Natural killer cell (primary cell): ENCODE results near the gene TMEM91. TPM values are rescaled to one million over a fixed set of nuclear protein-coding genes. Genes with fewer than 3 reads are reported as not detected.
"Not testable (repeated sequence)": the region's sequence is repeated elsewhere in the genome, so short reads cannot be mapped to it uniquely, and the experiment has no call there.

ENCODE experiments used
- ATAC-seq, 3 donors: fragments of 150-1000 bp in 2 of 3; fragments of 200-7000 bp in 1 of 3; cut with Tn5 transposase; 1 replicate in 1 of 3; 2 replicates in 2 of 3; pipeline ENCODE4 v1.10.0; 2021; ENCODE audit warnings: mild to moderate bottlenecking in 2 of 3, moderate library complexity in 2 of 3
- DNase-seq, 2 donors: peaks; one replicate each; pipeline versions ENCODE4 v3.0.0 to v3.0.0-alpha.2; 2013 to 2021; ENCODE audit warnings: mixed read lengths in 1 of 2
- H3K27ac ChIP-seq: one replicate; pipeline ENCODE4 v1.5.1; 2013; ENCODE audit warnings: mild to moderate bottlenecking, low read length
- H3K27me3 ChIP-seq: one replicate; pipeline ENCODE4 v1.6.1; 2013; ENCODE audit warnings: low read length; ENCODE audit not compliant: control insufficient read depth, insufficient read depth
- H3K36me3 ChIP-seq: one replicate; pipeline ENCODE4 v1.6.1; 2013; ENCODE audit warnings: low read length; ENCODE audit not compliant: control insufficient read depth, insufficient read depth
- H3K4me1 ChIP-seq: one replicate; pipeline ENCODE4 v1.6.1; 2013; ENCODE audit warnings: low read length; ENCODE audit not compliant: control insufficient read depth, insufficient read depth
- H3K4me3 ChIP-seq: one replicate; pipeline ENCODE4 v1.5.1; 2013; ENCODE audit warnings: low read length
- H3K9me3 ChIP-seq: one replicate; pipeline ENCODE4 v1.6.1; 2013; ENCODE audit warnings: low read length; ENCODE audit not compliant: control insufficient read depth, insufficient read depth
- H3K27ac Mint-ChIP-seq, 2 donors: one replicate each; pipeline ENCODE4 v1.8.0; 2022; ENCODE audit warnings: mild to moderate bottlenecking in 2 of 2, mixed read lengths in 2 of 2, moderate library complexity in 1 of 2
- H3K27me3 Mint-ChIP-seq, 2 donors: one replicate each; pipeline ENCODE4 v1.8.0; 2022; ENCODE audit warnings: low read depth in 2 of 2, mixed read lengths in 2 of 2
- H3K36me3 Mint-ChIP-seq: one replicate; pipeline ENCODE4 v1.8.0; 2022; ENCODE audit warnings: mixed read lengths
- H3K4me1 Mint-ChIP-seq, 2 donors: one replicate each; pipeline ENCODE4 v1.8.0; 2022; ENCODE audit warnings: mixed read lengths in 2 of 2
- H3K4me3 Mint-ChIP-seq: one replicate; pipeline ENCODE4 v1.8.0; 2022; ENCODE audit warnings: mild to moderate bottlenecking, moderate library complexity, mixed read lengths
- H3K9me3 Mint-ChIP-seq, 2 donors: one replicate each; pipeline ENCODE4 v1.8.0; 2022; ENCODE audit warnings: mixed read lengths in 2 of 2
- CTCF ChIP-seq: fragments of 200-600 bp; IDR thresholded peaks from one replicate; pipeline ENCODE4 v1.8.0; 2022; ENCODE audit warnings: antibody characterized with exemption
- WGBS: methylation state at CpG from one replicate; pipeline ENCODE4 v1.1.7; 2013; ENCODE audit warnings: missing lambda C conversion rate; ENCODE audit not compliant: insufficient coverage; 5-methylcytosine and 5-hydroxymethylcytosine counted together
- intact Hi-C: fragments of 100-400 bp; cut with micrococcal nuclease; formaldehyde crosslinking; loops from one replicate; pipeline ENCODE4 v1.14.2; 2022
- total RNA-seq, 4 donors: library from RNA; stranded (reverse); fragments of 120-200 nt in 1 of 4; gene quantifications; one replicate each; pipeline versions ENCODE4 v1.2.3 to v1.2.4, GENCODE V29; 2013 to 2022

The TMEM91 gene
- total RNA-seq, 3 donors from 2014 or later (not counting 1 experiment from before 2014, with no cell fraction given), result 13.6 to 22.8 (median 20.8) TPM

GRCh38 chr19:41372501-41372900 is 3.8 kb upstream of the TMEM91 start:
- Mint-ChIP-seq H3K27ac (no peak overlapping the region), H3K4me3 (no peak overlapping the region), H3K9me3 (no peaks in the 10 kb centered on the region), H3K4me1 (peaks cover 9 to 24% of the 10 kb centered on the region in 2 donors), H3K36me3 (no peaks in the 10 kb centered on the region), H3K27me3 (no peaks in the 10 kb centered on the region)
- no peak for TF ChIP-seq CTCF
- Histone ChIP-seq H3K27ac (no peak overlapping the region), H3K4me3 (no peak overlapping the region), H3K9me3 (no peaks in the 10 kb centered on the region), H3K27me3 (no peaks in the 10 kb centered on the region), H3K36me3 (no peaks in the 10 kb centered on the region), H3K4me1 (peaks cover 15% of the 10 kb centered on the region)
- ATAC-seq, result no peak
- 100% methylated on average over 1 of the region's 2 CpGs for WGBS
- DNase-seq, result no peak
- intact Hi-C loops, result no loop called here

- WGBS, result 96% methylated on average over 10 of the region's 12 CpGs
- DNase-seq (no peak), ATAC-seq (no peak)
- Histone ChIP-seq H3K9me3 (no peaks in the 10 kb centered on the region), H3K4me1 (peaks cover 19% of the 10 kb centered on the region), H3K27ac (no peak overlapping the region), H3K36me3 (no peaks in the 10 kb centered on the region), H3K27me3 (no peaks in the 10 kb centered on the region), H3K4me3 (no peak overlapping the region)
- no peaks in the 10 kb centered on the region for H3K36me3 Mint-ChIP-seq
- no peak for TF ChIP-seq CTCF
- H3K27me3 Mint-ChIP-seq, result no peaks in the 10 kb centered on the region
- H3K27ac Mint-ChIP-seq, result no peak overlapping the region
- H3K4me3 Mint-ChIP-seq, result no peak overlapping the region
- intact Hi-C loops, result no loop called here
- H3K4me1 Mint-ChIP-seq, result peaks cover 9 to 30% of the 10 kb centered on the region in 2 donors
- H3K9me3 Mint-ChIP-seq, result no peaks in the 10 kb centered on the region
Measured at GRCh38 chr19:41373993-41374392, 2.3 kb upstream of the TMEM91 start.

GRCh38 chr19:41376998-41377365 is 649 bp downstream of the TMEM91 start:
- 75% methylated on average over 8 of the region's 8 CpGs for WGBS
- Histone ChIP-seq H3K9me3 (no peaks in the 10 kb centered on the region), H3K27me3 (no peaks in the 10 kb centered on the region), H3K27ac (no peak overlapping the region), H3K36me3 (no peaks in the 10 kb centered on the region), H3K4me3 (peak overlapping the region; percentile 53), H3K4me1 (peaks cover 19% of the 10 kb centered on the region)
- peak overlapping the region; percentile 78 for H3K4me3 Mint-ChIP-seq
- DNase-seq, result no peak
- intact Hi-C loops, result no loop called here
- H3K36me3 Mint-ChIP-seq, result no peaks in the 10 kb centered on the region
- peak overlapping the region; percentile 11 to 19 for H3K27ac Mint-ChIP-seq
- no peaks in the 10 kb centered on the region for H3K27me3 Mint-ChIP-seq
- no peaks in the 10 kb centered on the region for H3K9me3 Mint-ChIP-seq
- peaks cover 9 to 24% of the 10 kb centered on the region in 2 donors for H3K4me1 Mint-ChIP-seq
- no peak for TF ChIP-seq CTCF
- peak in 1 of 3 donors; percentile 27 for ATAC-seq

GRCh38 chr19:41377977-41378709 is 1.8 kb downstream of the TMEM91 start:
- H3K9me3 Mint-ChIP-seq, result no peaks in the 10 kb centered on the region
- 45% methylated on average over 9 of the region's 9 CpGs for WGBS
- Histone ChIP-seq H3K27me3 (no peaks in the 10 kb centered on the region), H3K27ac (no peak overlapping the region), H3K9me3 (no peaks in the 10 kb centered on the region), H3K4me3 (no peak overlapping the region), H3K4me1 (peaks cover 19% of the 10 kb centered on the region), H3K36me3 (no peaks in the 10 kb centered on the region)
- TF ChIP-seq CTCF, result no peak
- ATAC-seq, result peak; percentile 21 to 57 (median 48)
- H3K36me3 Mint-ChIP-seq, result no peaks in the 10 kb centered on the region
- peak overlapping the region in 1 of 2 donors; percentile 72 for H3K27ac Mint-ChIP-seq
- peaks cover 9 to 24% of the 10 kb centered on the region in 2 donors for H3K4me1 Mint-ChIP-seq
- H3K4me3 Mint-ChIP-seq, result no peak overlapping the region
- no peaks in the 10 kb centered on the region for H3K27me3 Mint-ChIP-seq
- intact Hi-C loops, result no loop called here
- DNase-seq, result peak in 1 of 2 donors; percentile 51

- H3K27me3 Mint-ChIP-seq, H3K27ac ChIP-seq, H3K4me3 Mint-ChIP-seq, H3K27ac Mint-ChIP-seq, DNase-seq, H3K4me3 ChIP-seq, H3K9me3 ChIP-seq, H3K27me3 ChIP-seq, H3K9me3 Mint-ChIP-seq, H3K36me3 ChIP-seq, ATAC-seq, H3K36me3 Mint-ChIP-seq, H3K4me1 ChIP-seq, intact Hi-C loops: not testable (repeated sequence)
- 95% methylated on average over 8 of the region's 8 CpGs for WGBS
- peaks cover 7 to 15% of the 10 kb centered on the region in 2 donors for H3K4me1 Mint-ChIP-seq
Measured at GRCh38 chr19:41381536-41381935, 5.2 kb downstream of the TMEM91 start.
